OCI-LY3 (cell line): ENCODE measurements around the gene SMCHD1.

Source experiments
- EZH2phosphoT487 ChIP-seq: fragments of 200-600 bp; shearing (Covaris generic); IDR thresholded peaks from 2 replicates; pipeline ENCODE4 v1.6.1; 2018; ENCODE audit warnings: antibody characterized with exemption, mixed run types, low read depth
- TF ChIP-seq, protein P1 (sequence below): fragments of 200-600, 300-600 bp; sonication (generic); IDR thresholded peaks from 2 replicates; pipeline ENCODE4 v1.5.1; 2014; ENCODE audit warnings: antibody characterized with exemption, low read length, low read depth

GRCh38 chr18:2627821-2628276 is 27.7 kb upstream of the SMCHD1 start:
- TF ChIP-seq, protein P1, sequence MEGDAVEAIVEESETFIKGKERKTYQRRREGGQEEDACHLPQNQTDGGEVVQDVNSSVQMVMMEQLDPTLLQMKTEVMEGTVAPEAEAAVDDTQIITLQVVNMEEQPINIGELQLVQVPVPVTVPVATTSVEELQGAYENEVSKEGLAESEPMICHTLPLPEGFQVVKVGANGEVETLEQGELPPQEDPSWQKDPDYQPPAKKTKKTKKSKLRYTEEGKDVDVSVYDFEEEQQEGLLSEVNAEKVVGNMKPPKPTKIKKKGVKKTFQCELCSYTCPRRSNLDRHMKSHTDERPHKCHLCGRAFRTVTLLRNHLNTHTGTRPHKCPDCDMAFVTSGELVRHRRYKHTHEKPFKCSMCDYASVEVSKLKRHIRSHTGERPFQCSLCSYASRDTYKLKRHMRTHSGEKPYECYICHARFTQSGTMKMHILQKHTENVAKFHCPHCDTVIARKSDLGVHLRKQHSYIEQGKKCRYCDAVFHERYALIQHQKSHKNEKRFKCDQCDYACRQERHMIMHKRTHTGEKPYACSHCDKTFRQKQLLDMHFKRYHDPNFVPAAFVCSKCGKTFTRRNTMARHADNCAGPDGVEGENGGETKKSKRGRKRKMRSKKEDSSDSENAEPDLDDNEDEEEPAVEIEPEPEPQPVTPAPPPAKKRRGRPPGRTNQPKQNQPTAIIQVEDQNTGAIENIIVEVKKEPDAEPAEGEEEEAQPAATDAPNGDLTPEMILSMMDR: no peak
- TF ChIP-seq EZH2phosphoT487: no peak
